ENCODE data around the gene RABGAP1.

Gene RABGAP1

GRCh38 chr9:122923947-122924346 lies 16.9 kb upstream of the RABGAP1 start:
- Histone ChIP-seq H3K9ac (ENCODE audit: low read depth, low read length) (no peak overlapping the region), H3K4me3 (ENCODE audit: low read length) (no peak overlapping the region), H3K4me1 (ENCODE audit: insufficient read depth, low read length) (peaks cover 18% of the 10 kb centered on the region), H3K27ac (ENCODE audit: low read depth, low read length) (no peak overlapping the region), H3K9me3 (ENCODE audit: insufficient read depth, low read depth, low read length) (no peaks in the 10 kb centered on the region), H3K36me3 (ENCODE audit: insufficient read depth, low read length) (peaks cover 31% of the 10 kb centered on the region), H3K27me3 (ENCODE audit: insufficient read depth, low read length) (no peaks in the 10 kb centered on the region)
- 100% methylated on average over 3 of the region's 3 CpGs for WGBS

GRCh38 chr9:122929796-122930354 lies 10.9 kb upstream of the RABGAP1 start:
- peak overlapping the region; percentile 75; the same call in 1 of the 2 replicates for H3K4me3 ChIP-seq (ENCODE audit: low read length)
- no peaks in the 10 kb centered on the region for H3K27me3 ChIP-seq (ENCODE audit: insufficient read depth, low read length)
- H3K4me1 ChIP-seq (ENCODE audit: insufficient read depth, low read length) = peaks cover 15% of the 10 kb centered on the region
- H3K27ac ChIP-seq (ENCODE audit: low read depth, low read length) = no peak overlapping the region
- WGBS = 84% methylated on average over 1 of the region's 1 CpG
- H3K9ac ChIP-seq (ENCODE audit: low read depth, low read length) = no peak overlapping the region
- no peaks in the 10 kb centered on the region for H3K9me3 ChIP-seq (ENCODE audit: insufficient read depth, low read depth, low read length)
- 0 out of 2 replicates have a peak, but pooled peaks cover 8% of the 10 kb centered on the region for H3K36me3 ChIP-seq (ENCODE audit: insufficient read depth, low read length)

GRCh38 chr9:122930541-122931225 lies 10.1 kb upstream of the RABGAP1 start:
- H3K9ac ChIP-seq (ENCODE audit: low read depth, low read length) = peak overlapping the region; percentile 85
- H3K4me3 ChIP-seq (ENCODE audit: low read length) = peak overlapping the region; percentile 75
- no peaks in the 10 kb centered on the region for H3K27me3 ChIP-seq (ENCODE audit: insufficient read depth, low read length)
- WGBS = 30% methylated on average over 10 of the region's 10 CpGs
- 0 out of 2 replicates have a peak, but pooled peaks cover 8% of the 10 kb centered on the region for H3K36me3 ChIP-seq (ENCODE audit: insufficient read depth, low read length)
- H3K9me3 ChIP-seq (ENCODE audit: insufficient read depth, low read depth, low read length) = no peaks in the 10 kb centered on the region
- peaks cover 15% of the 10 kb centered on the region for H3K4me1 ChIP-seq (ENCODE audit: insufficient read depth, low read length)
- peak overlapping the region; percentile 84 for H3K27ac ChIP-seq (ENCODE audit: low read depth, low read length)

- Histone ChIP-seq H3K4me1 (ENCODE audit: insufficient read depth, low read length) (peaks cover 15% of the 10 kb centered on the region), H3K9ac (ENCODE audit: low read depth, low read length) (peak within 1 kb of the TSS; percentile 85), H3K27me3 (ENCODE audit: insufficient read depth, low read length) (no peaks in the 10 kb centered on the region), H3K9me3 (ENCODE audit: insufficient read depth, low read depth, low read length) (no peaks in the 10 kb centered on the region), H3K27ac (ENCODE audit: low read depth, low read length) (peak within 1 kb of the TSS; percentile 84), H3K36me3 (ENCODE audit: insufficient read depth, low read length) (peaks cover 12% of the 10 kb centered on the region), H3K4me3 (ENCODE audit: low read length) (peak within 1 kb of the TSS; percentile 75)
- under 1% methylated on average over 51 of the region's 51 CpGs for WGBS
Observed at GRCh38 chr9:122931226-122932121, 9.3 kb upstream of the RABGAP1 start, which contains the start of gene ZBTB26. Gene ZBTB26, minus strand, starts transcription at chr9:122931512. Its CDS starts 11,578 bp downstream, at chr9:122919934.

- H3K9me3 ChIP-seq (ENCODE audit: insufficient read depth, low read depth, low read length) = no peaks in the 10 kb centered on the region
- H3K27ac ChIP-seq (ENCODE audit: low read depth, low read length) = no peak overlapping the region
- H3K4me1 ChIP-seq (ENCODE audit: insufficient read depth, low read length) = peaks cover 4% of the 10 kb centered on the region; the same call in 1 of the 2 replicates
- H3K36me3 ChIP-seq (ENCODE audit: insufficient read depth, low read length) = peaks cover 26% of the 10 kb centered on the region
- H3K27me3 ChIP-seq (ENCODE audit: insufficient read depth, low read length) = no peaks in the 10 kb centered on the region
- H3K9ac ChIP-seq (ENCODE audit: low read depth, low read length) = no peak overlapping the region
- 97% methylated on average over 5 of the region's 5 CpGs for WGBS
- H3K4me3 ChIP-seq (ENCODE audit: low read length) = no peak overlapping the region
Observed at GRCh38 chr9:122936464-122936863, 4.4 kb upstream of the RABGAP1 start.

- Histone ChIP-seq H3K27me3 (ENCODE audit: insufficient read depth, low read length) (no peaks in the 10 kb centered on the region), H3K9me3 (ENCODE audit: insufficient read depth, low read depth, low read length) (no peaks in the 10 kb centered on the region), H3K36me3 (ENCODE audit: insufficient read depth, low read length) (peaks cover 26% of the 10 kb centered on the region), H3K9ac (ENCODE audit: low read depth, low read length) (no peak overlapping the region), H3K27ac (ENCODE audit: low read depth, low read length) (no peak overlapping the region), H3K4me3 (ENCODE audit: low read length) (no peak overlapping the region), H3K4me1 (ENCODE audit: insufficient read depth, low read length) (peaks cover 7% of the 10 kb centered on the region)
- WGBS = 91% methylated on average over 1 of the region's 1 CpG
Observed at GRCh38 chr9:122936883-122937282, 3.9 kb upstream of the RABGAP1 start.

- no peak overlapping the region for H3K4me3 ChIP-seq (ENCODE audit: low read length)
- H3K27ac ChIP-seq (ENCODE audit: low read depth, low read length) = no peak overlapping the region
- WGBS = 89% methylated on average over 2 of the region's 4 CpGs
- H3K36me3 ChIP-seq (ENCODE audit: insufficient read depth, low read length) = peaks cover 29% of the 10 kb centered on the region
- no peaks in the 10 kb centered on the region for H3K9me3 ChIP-seq (ENCODE audit: insufficient read depth, low read depth, low read length)
- no peak overlapping the region for H3K9ac ChIP-seq (ENCODE audit: low read depth, low read length)
- H3K27me3 ChIP-seq (ENCODE audit: insufficient read depth, low read length) = no peaks in the 10 kb centered on the region
- peaks cover 6% of the 10 kb centered on the region for H3K4me1 ChIP-seq (ENCODE audit: insufficient read depth, low read length)
Observed at GRCh38 chr9:122939601-122940000, 1.2 kb upstream of the RABGAP1 start.

GRCh38 chr9:122940454-122940748 lies 419 bp upstream of the RABGAP1 start:
- WGBS = 24% methylated on average over 6 of the region's 6 CpGs
- Histone ChIP-seq H3K27ac (ENCODE audit: low read depth, low read length) (peak overlapping the region; percentile 59; the same call in 1 of the 2 replicates), H3K4me1 (ENCODE audit: insufficient read depth, low read length) (peaks cover 9% of the 10 kb centered on the region), H3K36me3 (ENCODE audit: insufficient read depth, low read length) (peaks cover 33% of the 10 kb centered on the region), H3K4me3 (ENCODE audit: low read length) (peak overlapping the region; percentile 51), H3K9ac (ENCODE audit: low read depth, low read length) (peak overlapping the region; percentile 50), H3K9me3 (ENCODE audit: insufficient read depth, low read depth, low read length) (no peaks in the 10 kb centered on the region), H3K27me3 (ENCODE audit: insufficient read depth, low read length) (no peaks in the 10 kb centered on the region)

GRCh38 chr9:122941582-122942234 lies 888 bp downstream of the RABGAP1 start:
- Histone ChIP-seq H3K27ac (ENCODE audit: low read depth, low read length) (peak overlapping the region; percentile 92), H3K27me3 (ENCODE audit: insufficient read depth, low read length) (no peaks in the 10 kb centered on the region), H3K36me3 (ENCODE audit: insufficient read depth, low read length) (peaks cover 26% of the 10 kb centered on the region), H3K9ac (ENCODE audit: low read depth, low read length) (peak overlapping the region; percentile 95), H3K9me3 (ENCODE audit: insufficient read depth, low read depth, low read length) (no peaks in the 10 kb centered on the region), H3K4me1 (ENCODE audit: insufficient read depth, low read length) (peaks cover 20% of the 10 kb centered on the region), H3K4me3 (ENCODE audit: low read length) (peak overlapping the region; percentile 89)
- WGBS = 13% methylated on average over 16 of the region's 17 CpGs

- Histone ChIP-seq H3K9ac (ENCODE audit: low read depth, low read length) (0 out of 2 replicates have a peak overlapping the region, but pooled peaks have one; percentile 15), H3K9me3 (ENCODE audit: insufficient read depth, low read depth, low read length) (no peaks in the 10 kb centered on the region), H3K4me3 (ENCODE audit: low read length) (no peak overlapping the region), H3K27ac (ENCODE audit: low read depth, low read length) (no peak overlapping the region), H3K4me1 (ENCODE audit: insufficient read depth, low read length) (peaks cover 37% of the 10 kb centered on the region), H3K27me3 (ENCODE audit: insufficient read depth, low read length) (no peaks in the 10 kb centered on the region), H3K36me3 (ENCODE audit: insufficient read depth, low read length) (peaks cover 9% of the 10 kb centered on the region; the same call in 1 of the 2 replicates)
- WGBS = 83% methylated on average over 3 of the region's 4 CpGs
Observed at GRCh38 chr9:122944960-122945888, 4.4 kb downstream of the RABGAP1 start.
